AG04450 (cell line): ENCODE measurements around the gene CHMP3. TPM values are rescaled to one million over a fixed set of nuclear protein-coding genes. Genes with fewer than 3 reads are reported as not detected.
"Not testable (repeated sequence)": the region's sequence is repeated elsewhere in the genome, so short reads cannot be mapped to it uniquely, and the experiment has no call there.

Experiments
- CTCF ChIA-PET: fragments of 300-600, 350-600 bp; formaldehyde crosslinking; extraction: SDS; loops from one replicate; lab custom pipeline; 2022; ENCODE audit warnings: antibody characterized with exemption, inconsistent platforms; lab: Charles Lee
- POLR2A ChIA-PET: fragments of 350-600 bp; formaldehyde crosslinking; extraction: SDS; loops from one replicate; lab custom pipeline; 2021; ENCODE audit warnings: antibody characterized with exemption, inconsistent platforms; lab: Yijun Ruan, JAX
- DNase-seq: peaks from one replicate; pipeline ENCODE4 v3.0.0-alpha.2; 2011; ENCODE audit warnings: low read depth, low spot score
- H3K27ac ChIP-seq: one replicate; pipeline ENCODE4 v1.5.1; 2012; ENCODE audit warnings: low read depth, low read length, control low read depth
- H3K27me3 ChIP-seq: one replicate; pipeline ENCODE4 v1.6.0; 2012; ENCODE audit warnings: low read length; ENCODE audit not compliant: control insufficient read depth, insufficient read depth
- H3K4me3 ChIP-seq: 2 replicates; pipeline ENCODE4 v1.5.1; 2011; ENCODE audit warnings: mild to moderate bottlenecking, low read depth, low read length, control low read depth
- H3K9me3 ChIP-seq: 2 replicates; pipeline ENCODE4 v1.5.1; 2012; ENCODE audit warnings: low read length; ENCODE audit not compliant: control insufficient read depth, insufficient read depth
- CTCF ChIP-seq: IDR thresholded peaks from 2 replicates; pipeline ENCODE4 v1.5.1; 2011; ENCODE audit warnings: low read depth, low read length, control low read depth, inconsistent platforms
- polyA plus RNA-seq: library from polyadenylated mRNA; depleted of rRNA; stranded (reverse); fragments of >200 nt; gene quantifications from 2 replicates; pipeline ENCODE4 v1.2.3, GENCODE V29; 2011

Gene CHMP3
- polyA plus RNA-seq, 1 experiment = 154 TPM

GRCh38 chr2:86596118-86596517 lies 32.9 kb upstream of the CHMP3 start:
- CTCF ChIA-PET = no interaction called here
- POLR2A ChIA-PET = no interaction called here
- no peak overlapping the region for H3K27ac ChIP-seq
- no peak for TF ChIP-seq CTCF
- H3K27me3 ChIP-seq = peaks cover 4% of the 10 kb centered on the region
- DNase-seq = no peak
- H3K4me3 ChIP-seq = no peak overlapping the region
- H3K9me3 ChIP-seq = no peaks in the 10 kb centered on the region

DNA sequence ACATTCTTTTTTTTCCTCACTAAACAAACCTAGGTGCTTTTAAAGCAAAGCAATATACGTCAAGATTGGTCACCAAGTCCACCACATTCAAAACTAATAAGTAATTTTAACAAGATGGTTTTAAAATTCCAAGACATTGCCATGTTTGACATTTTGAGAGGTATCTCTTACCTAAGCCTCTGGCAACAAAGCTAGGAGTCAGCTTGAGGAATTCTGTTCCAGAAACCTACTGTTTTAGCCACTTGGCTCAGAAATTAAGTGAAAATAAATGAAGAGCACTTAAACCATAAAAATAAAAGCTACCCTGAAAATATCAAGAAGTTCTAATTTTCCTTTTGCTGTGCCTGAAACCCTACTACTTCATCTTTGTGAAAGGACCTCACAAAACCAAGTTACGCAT lies 30.0 kb upstream of the CHMP3 start:
- H3K27ac ChIP-seq = no peak overlapping the region
- POLR2A ChIA-PET = no interaction called here
- H3K27me3 ChIP-seq = peaks cover 4% of the 10 kb centered on the region
- DNase-seq = no peak
- H3K4me3 ChIP-seq = no peak overlapping the region
- CTCF ChIA-PET = no interaction called here
- TF ChIP-seq CTCF = no peak
- H3K9me3 ChIP-seq = no peaks in the 10 kb centered on the region

- ChIA-PET CTCF (no interaction called here), POLR2A (no interaction called here)
- Histone ChIP-seq H3K27ac (no peak overlapping the region), H3K4me3 (no peak overlapping the region), H3K9me3 (no peaks in the 10 kb centered on the region), H3K27me3 (peaks cover 4% of the 10 kb centered on the region)
- no peak for DNase-seq
- TF ChIP-seq CTCF = no peak
Measured at GRCh38 chr2:86592547-86593230, 29.4 kb upstream of the CHMP3 start.

GRCh38 chr2:86589701-86590100 lies 26.5 kb upstream of the CHMP3 start:
- H3K27ac ChIP-seq, H3K9me3 ChIP-seq, POLR2A ChIA-PET, H3K27me3 ChIP-seq, CTCF ChIA-PET, H3K4me3 ChIP-seq, DNase-seq: not testable (repeated sequence)

GRCh38 chr2:86584151-86584913 lies 21.1 kb upstream of the CHMP3 start:
- no peak overlapping the region for H3K4me3 ChIP-seq
- POLR2A ChIA-PET = no interaction called here
- no peak for DNase-seq
- CTCF ChIA-PET = no interaction called here
- H3K27me3 ChIP-seq = no peaks in the 10 kb centered on the region
- no peak for TF ChIP-seq CTCF
- no peaks in the 10 kb centered on the region for H3K9me3 ChIP-seq
- no peak overlapping the region for H3K27ac ChIP-seq
